ENCODE measurements around the gene HOXD12.

Gene HOXD12

GRCh38 chr2:176124947-176125771, 25.6 kb downstream of the HOXD12 start:
- Histone ChIP-seq H3K4me1 (ENCODE audit: control insufficient read depth, insufficient read depth, low read length) (no peaks in the 10 kb centered on the region), H3K27me3 (ENCODE audit: control insufficient read depth, insufficient read depth, low read length) (peaks cover 17% of the 10 kb centered on the region), H3K36me3 (ENCODE audit: control insufficient read depth, insufficient read depth, low read length) (no peaks in the 10 kb centered on the region), H3K27ac (ENCODE audit: low read depth, low read length) (no peak overlapping the region), H3K9ac (ENCODE audit: low read length) (no peak overlapping the region), H3K4me3 (ENCODE audit: low read length) (no peak overlapping the region)

GRCh38 chr2:176125772-176126054, 26.1 kb downstream of the HOXD12 start:
- peaks cover 14% of the 10 kb centered on the region for H3K27me3 ChIP-seq (ENCODE audit: control insufficient read depth, insufficient read depth, low read length)
- no peaks in the 10 kb centered on the region for H3K36me3 ChIP-seq (ENCODE audit: control insufficient read depth, insufficient read depth, low read length)
- H3K4me1 ChIP-seq (ENCODE audit: control insufficient read depth, insufficient read depth, low read length) = no peaks in the 10 kb centered on the region
- no peak overlapping the region for H3K4me3 ChIP-seq (ENCODE audit: low read length)
- H3K9ac ChIP-seq (ENCODE audit: low read length) = no peak overlapping the region
- no peak overlapping the region for H3K27ac ChIP-seq (ENCODE audit: low read depth, low read length)

DNA sequence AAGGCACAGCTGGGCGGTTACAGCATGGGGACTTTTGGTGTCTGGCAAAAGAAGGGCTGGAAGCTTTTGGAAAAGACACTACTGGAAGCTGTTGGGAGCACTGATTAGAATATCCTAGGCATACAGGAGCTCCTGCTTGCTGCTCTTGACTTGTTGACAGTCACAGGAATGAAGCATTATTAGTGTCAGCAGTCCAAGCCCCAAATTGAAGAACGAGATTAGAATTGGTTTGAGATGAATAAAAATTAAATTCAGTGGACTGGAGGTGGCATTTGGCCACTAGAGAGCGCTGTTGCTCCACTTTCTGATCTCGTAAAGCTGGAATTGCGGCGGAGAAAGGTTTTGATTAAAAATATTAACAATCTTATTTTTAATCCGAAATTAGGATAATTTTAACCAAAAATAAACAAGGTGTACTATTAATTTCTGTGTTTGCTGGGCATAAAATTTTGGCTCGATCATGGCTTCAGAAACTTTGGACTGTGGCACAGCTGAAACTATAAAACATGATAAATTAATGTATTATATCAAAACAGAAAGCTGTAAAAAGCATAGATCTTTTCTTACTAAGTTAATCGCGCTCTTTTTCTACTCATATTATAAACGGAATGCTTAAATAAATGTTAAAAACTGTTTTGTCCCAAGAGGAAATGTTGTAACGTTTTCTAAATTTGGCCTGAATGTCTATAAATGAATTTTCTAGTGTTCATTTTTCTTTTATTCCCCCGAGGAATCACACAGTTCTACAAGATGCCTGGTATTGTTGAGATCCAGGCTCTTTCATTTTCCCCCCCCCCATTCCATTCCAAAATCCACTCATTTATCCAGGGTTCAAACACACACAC, 27.6 kb downstream of the HOXD12 start:
- no peak overlapping the region for H3K9ac ChIP-seq (ENCODE audit: low read length)
- H3K4me3 ChIP-seq (ENCODE audit: low read length) = no peak overlapping the region
- no peaks in the 10 kb centered on the region for H3K36me3 ChIP-seq (ENCODE audit: control insufficient read depth, insufficient read depth, low read length)
- H3K4me1 ChIP-seq (ENCODE audit: control insufficient read depth, insufficient read depth, low read length) = peaks cover 4% of the 10 kb centered on the region
- H3K27me3 ChIP-seq (ENCODE audit: control insufficient read depth, insufficient read depth, low read length) = peaks cover 14% of the 10 kb centered on the region
- H3K27ac ChIP-seq (ENCODE audit: low read depth, low read length) = no peak overlapping the region

- Histone ChIP-seq H3K36me3 (ENCODE audit: control insufficient read depth, insufficient read depth, low read length) (no peaks in the 10 kb centered on the region), H3K9ac (ENCODE audit: low read length) (no peak overlapping the region), H3K4me1 (ENCODE audit: control insufficient read depth, insufficient read depth, low read length) (peaks cover 4% of the 10 kb centered on the region), H3K27me3 (ENCODE audit: control insufficient read depth, insufficient read depth, low read length) (peaks cover 14% of the 10 kb centered on the region), H3K4me3 (ENCODE audit: low read length) (no peak overlapping the region), H3K27ac (ENCODE audit: low read depth, low read length) (no peak overlapping the region)
These were observed 28.1 kb downstream of the HOXD12 start for GRCh38 chr2:176127774-176128072.

DNA sequence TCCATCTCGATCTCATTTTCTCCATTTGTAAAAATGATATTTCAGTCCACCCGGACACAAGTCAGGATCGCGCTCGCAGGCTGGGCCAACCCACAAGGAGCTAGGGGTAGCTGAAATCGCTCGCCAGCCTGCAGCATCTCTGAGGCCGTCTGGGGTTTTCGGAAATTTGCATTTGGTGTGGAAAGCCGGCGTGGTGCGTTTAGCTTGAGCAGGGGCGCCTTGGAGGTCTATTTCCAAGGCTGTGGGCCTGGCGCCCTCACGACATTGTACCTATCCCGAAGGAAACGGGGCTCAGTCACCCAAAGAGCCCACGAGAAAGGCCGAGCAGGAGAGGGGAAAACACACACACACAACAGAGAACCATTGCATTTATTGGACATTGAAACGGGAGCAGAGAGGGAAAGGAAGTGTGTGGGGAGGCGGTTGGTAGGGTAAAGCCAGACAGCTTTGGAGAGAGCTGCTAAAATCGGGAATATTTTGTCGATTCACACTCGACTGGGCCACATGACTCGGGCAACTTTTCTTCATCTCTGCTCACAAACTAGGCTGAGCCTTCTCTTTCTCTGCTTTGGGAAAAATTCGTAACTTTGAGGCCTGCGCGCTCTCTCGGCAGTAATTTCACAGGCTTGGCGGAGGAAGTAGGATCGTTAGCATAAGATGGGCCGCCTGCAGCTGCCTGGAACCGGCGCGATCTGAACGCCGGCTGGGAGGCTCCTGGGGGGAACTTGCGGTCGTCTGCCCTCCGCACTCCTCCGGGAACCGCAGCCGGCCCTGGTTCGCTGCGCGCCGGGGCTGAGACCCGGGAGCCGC, 28.8 kb downstream of the HOXD12 start:
- H3K4me3 ChIP-seq (ENCODE audit: low read length) = peak overlapping the region; percentile 71
- H3K4me1 ChIP-seq (ENCODE audit: control insufficient read depth, insufficient read depth, low read length) = peaks cover 5% of the 10 kb centered on the region
- H3K36me3 ChIP-seq (ENCODE audit: control insufficient read depth, insufficient read depth, low read length) = no peaks in the 10 kb centered on the region
- H3K27me3 ChIP-seq (ENCODE audit: control insufficient read depth, insufficient read depth, low read length) = peaks cover 11% of the 10 kb centered on the region
- peak overlapping the region; percentile 91 for H3K27ac ChIP-seq (ENCODE audit: low read depth, low read length)
- peak overlapping the region; percentile 1 for H3K9ac ChIP-seq (ENCODE audit: low read length)

- H3K27ac ChIP-seq (ENCODE audit: low read depth, low read length) = peak within 1 kb of the TSS; percentile 91
- H3K4me1 ChIP-seq (ENCODE audit: control insufficient read depth, insufficient read depth, low read length) = peaks cover 6% of the 10 kb centered on the region
- H3K36me3 ChIP-seq (ENCODE audit: control insufficient read depth, insufficient read depth, low read length) = no peaks in the 10 kb centered on the region
- peaks cover 8% of the 10 kb centered on the region for H3K27me3 ChIP-seq (ENCODE audit: control insufficient read depth, insufficient read depth, low read length)
- peak within 1 kb of the TSS; percentile 71 for H3K4me3 ChIP-seq (ENCODE audit: low read length)
- H3K9ac ChIP-seq (ENCODE audit: low read length) = peak within 1 kb of the TSS; percentile 14
These were observed 29.6 kb downstream of the HOXD12 start, which contains the start of gene HOXD8 for GRCh38 chr2:176128982-176129796. Gene HOXD8, plus strand, starts transcription at chr2:176129705. Its CDS starts 662 bp downstream, at chr2:176130367.

- Histone ChIP-seq H3K9ac (ENCODE audit: low read length) (no peak overlapping the region), H3K27me3 (ENCODE audit: control insufficient read depth, insufficient read depth, low read length) (peaks cover 5% of the 10 kb centered on the region), H3K36me3 (ENCODE audit: control insufficient read depth, insufficient read depth, low read length) (no peaks in the 10 kb centered on the region), H3K4me1 (ENCODE audit: control insufficient read depth, insufficient read depth, low read length) (peaks cover 6% of the 10 kb centered on the region), H3K4me3 (ENCODE audit: low read length) (peak overlapping the region; percentile 71), H3K27ac (ENCODE audit: low read depth, low read length) (peak overlapping the region; percentile 91)
These were observed 30.2 kb downstream of the HOXD12 start for GRCh38 chr2:176129813-176130146.

DNA sequence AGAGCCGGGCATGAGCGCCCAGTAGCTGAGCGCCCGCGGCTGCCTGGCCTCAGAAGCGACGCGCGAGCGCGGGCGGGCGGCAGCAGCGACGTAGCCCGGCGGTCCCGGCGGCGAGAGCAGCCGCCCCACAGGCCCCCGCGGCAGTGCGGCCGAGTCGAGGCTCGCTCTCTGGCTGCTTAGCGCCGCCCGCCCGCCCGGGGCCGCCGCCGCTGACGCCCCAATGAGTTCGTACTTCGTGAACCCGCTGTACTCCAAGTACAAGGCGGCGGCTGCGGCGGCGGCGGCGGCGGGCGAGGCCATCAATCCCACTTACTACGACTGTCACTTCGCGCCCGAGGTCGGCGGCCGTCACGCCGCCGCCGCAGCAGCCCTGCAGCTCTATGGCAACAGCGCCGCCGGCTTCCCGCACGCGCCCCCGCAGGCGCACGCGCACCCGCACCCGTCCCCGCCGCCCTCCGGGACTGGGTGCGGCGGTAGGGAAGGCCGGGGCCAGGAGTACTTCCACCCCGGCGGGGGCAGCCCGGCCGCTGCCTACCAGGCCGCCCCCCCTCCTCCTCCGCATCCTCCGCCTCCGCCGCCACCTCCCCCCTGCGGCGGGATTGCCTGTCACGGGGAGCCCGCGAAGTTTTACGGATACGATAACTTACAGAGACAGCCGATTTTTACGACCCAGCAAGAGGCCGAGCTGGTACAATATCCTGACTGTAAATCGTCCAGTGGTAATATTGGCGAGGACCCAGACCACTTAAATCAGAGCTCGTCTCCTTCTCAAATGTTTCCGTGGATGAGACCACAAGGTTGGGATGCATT, 30.8 kb downstream of the HOXD12 start:
- no peak overlapping the region for H3K9ac ChIP-seq (ENCODE audit: low read length)
- peaks cover 5% of the 10 kb centered on the region for H3K27me3 ChIP-seq (ENCODE audit: control insufficient read depth, insufficient read depth, low read length)
- peak overlapping the region; percentile 71 for H3K4me3 ChIP-seq (ENCODE audit: low read length)
- H3K36me3 ChIP-seq (ENCODE audit: control insufficient read depth, insufficient read depth, low read length) = no peaks in the 10 kb centered on the region
- peaks cover 6% of the 10 kb centered on the region for H3K4me1 ChIP-seq (ENCODE audit: control insufficient read depth, insufficient read depth, low read length)
- H3K27ac ChIP-seq (ENCODE audit: low read depth, low read length) = peak overlapping the region; percentile 91

DNA sequence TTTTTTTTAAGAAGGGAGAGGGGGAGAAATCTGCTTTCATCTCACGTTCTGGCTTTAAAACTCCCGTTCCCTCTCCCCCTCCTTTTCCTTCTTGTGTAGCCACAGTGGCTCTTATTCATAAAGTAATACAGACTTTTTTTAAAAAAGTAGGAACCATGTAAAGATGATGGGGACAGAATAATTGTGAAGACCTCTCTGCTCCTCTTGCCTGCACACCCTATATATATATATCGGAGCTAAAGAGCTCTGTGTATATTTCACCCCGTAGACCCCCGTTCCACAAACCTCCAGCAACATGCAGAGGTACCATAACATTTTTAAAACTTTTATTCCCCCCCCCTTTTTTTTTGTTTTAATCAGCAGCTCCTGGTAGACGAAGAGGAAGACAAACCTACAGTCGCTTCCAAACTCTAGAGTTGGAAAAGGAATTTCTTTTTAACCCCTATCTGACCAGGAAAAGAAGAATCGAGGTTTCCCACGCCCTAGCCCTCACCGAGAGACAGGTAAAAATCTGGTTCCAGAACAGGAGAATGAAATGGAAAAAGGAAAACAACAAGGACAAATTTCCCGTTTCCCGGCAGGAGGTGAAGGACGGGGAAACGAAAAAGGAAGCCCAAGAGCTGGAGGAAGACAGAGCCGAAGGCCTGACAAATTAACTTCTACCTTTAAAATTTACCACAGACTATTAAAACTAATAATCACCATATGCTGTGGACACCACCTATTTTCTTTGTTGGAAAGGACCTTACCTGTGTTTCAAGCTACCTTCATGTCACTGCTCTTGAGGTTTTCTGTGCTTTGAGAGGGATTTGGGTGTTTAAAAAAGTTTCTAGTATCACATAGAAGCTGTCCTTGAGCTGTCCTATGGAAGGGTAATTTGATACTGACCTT, 31.6 kb downstream of the HOXD12 start:
- Histone ChIP-seq H3K36me3 (ENCODE audit: control insufficient read depth, insufficient read depth, low read length) (no peaks in the 10 kb centered on the region), H3K4me1 (ENCODE audit: control insufficient read depth, insufficient read depth, low read length) (peaks cover 6% of the 10 kb centered on the region), H3K27me3 (ENCODE audit: control insufficient read depth, insufficient read depth, low read length) (peaks cover 5% of the 10 kb centered on the region), H3K4me3 (ENCODE audit: low read length) (peak overlapping the region; percentile 71), H3K27ac (ENCODE audit: low read depth, low read length) (peak overlapping the region; percentile 91), H3K9ac (ENCODE audit: low read length) (no peak overlapping the region)

- Histone ChIP-seq H3K9ac (ENCODE audit: low read length) (no peak overlapping the region), H3K27me3 (ENCODE audit: control insufficient read depth, insufficient read depth, low read length) (peaks cover 5% of the 10 kb centered on the region)
These were observed 32.2 kb downstream of the HOXD12 start for GRCh38 chr2:176131848-176132158.

More at GRCh38 chr2:176131848-176132158, 32.2 kb downstream of the HOXD12 start:
- peaks cover 6% of the 10 kb centered on the region for H3K4me1 ChIP-seq (ENCODE audit: control insufficient read depth, insufficient read depth, low read length)
- H3K27ac ChIP-seq (ENCODE audit: low read depth, low read length) = no peak overlapping the region
- peak overlapping the region; percentile 58 for H3K4me3 ChIP-seq (ENCODE audit: low read length)
- no peaks in the 10 kb centered on the region for H3K36me3 ChIP-seq (ENCODE audit: control insufficient read depth, insufficient read depth, low read length)

Measured in rectal smooth muscle tissue (tissue), 1 donor.